NB4 (cell line): ENCODE measurements around the gene PLEKHM2.

Source experiments
- DNase-seq: peaks from one replicate; pipeline ENCODE4 v3.0.0; 2010; ENCODE audit warnings: low read depth
- H3K4me3 ChIP-seq: one replicate; pipeline ENCODE4 v1.5.1; 2011; ENCODE audit warnings: mild to moderate bottlenecking, low read depth, low read length, moderate library complexity
- MYC ChIP-seq: IDR thresholded peaks from 2 replicates; pipeline ENCODE4 v1.6.1; 2011; ENCODE audit warnings: low read depth, low read length
- POLR2A ChIP-seq: IDR thresholded peaks from 2 replicates; pipeline ENCODE4 v1.6.1; 2011; ENCODE audit warnings: mild to moderate bottlenecking; ENCODE audit not compliant: insufficient read length; ENCODE audit errors: extremely low read depth
- TF ChIP-seq, protein P1 (sequence below): IDR thresholded peaks from one replicate; pipeline ENCODE4 v1.5.1; 2012; ENCODE audit warnings: low read depth, low read length
- TF ChIP-seq, protein P2 (sequence below): IDR thresholded peaks from 2 replicates; pipeline ENCODE4 v1.6.1; 2011; ENCODE audit warnings: low read depth, low read length

Gene PLEKHM2

GRCh38 chr1:15660151-15660550, 24.0 kb upstream of the PLEKHM2 start:
- H3K4me3 ChIP-seq = no peak overlapping the region
- DNase-seq = no peak
- no peak for TF ChIP-seq MYC
- no peak for TF ChIP-seq POLR2A
- TF ChIP-seq, protein P1, sequence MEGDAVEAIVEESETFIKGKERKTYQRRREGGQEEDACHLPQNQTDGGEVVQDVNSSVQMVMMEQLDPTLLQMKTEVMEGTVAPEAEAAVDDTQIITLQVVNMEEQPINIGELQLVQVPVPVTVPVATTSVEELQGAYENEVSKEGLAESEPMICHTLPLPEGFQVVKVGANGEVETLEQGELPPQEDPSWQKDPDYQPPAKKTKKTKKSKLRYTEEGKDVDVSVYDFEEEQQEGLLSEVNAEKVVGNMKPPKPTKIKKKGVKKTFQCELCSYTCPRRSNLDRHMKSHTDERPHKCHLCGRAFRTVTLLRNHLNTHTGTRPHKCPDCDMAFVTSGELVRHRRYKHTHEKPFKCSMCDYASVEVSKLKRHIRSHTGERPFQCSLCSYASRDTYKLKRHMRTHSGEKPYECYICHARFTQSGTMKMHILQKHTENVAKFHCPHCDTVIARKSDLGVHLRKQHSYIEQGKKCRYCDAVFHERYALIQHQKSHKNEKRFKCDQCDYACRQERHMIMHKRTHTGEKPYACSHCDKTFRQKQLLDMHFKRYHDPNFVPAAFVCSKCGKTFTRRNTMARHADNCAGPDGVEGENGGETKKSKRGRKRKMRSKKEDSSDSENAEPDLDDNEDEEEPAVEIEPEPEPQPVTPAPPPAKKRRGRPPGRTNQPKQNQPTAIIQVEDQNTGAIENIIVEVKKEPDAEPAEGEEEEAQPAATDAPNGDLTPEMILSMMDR = no peak
- TF ChIP-seq, protein P2, sequence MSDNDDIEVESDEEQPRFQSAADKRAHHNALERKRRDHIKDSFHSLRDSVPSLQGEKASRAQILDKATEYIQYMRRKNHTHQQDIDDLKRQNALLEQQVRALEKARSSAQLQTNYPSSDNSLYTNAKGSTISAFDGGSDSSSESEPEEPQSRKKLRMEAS = no peak

- no peak for TF ChIP-seq POLR2A
- no peak for TF ChIP-seq MYC
- TF ChIP-seq, protein P1 = no peak
- TF ChIP-seq, protein P2 = no peak
- DNase-seq = no peak
- H3K4me3 ChIP-seq = no peak overlapping the region
These were observed 21.6 kb upstream of the PLEKHM2 start for GRCh38 chr1:15662477-15662876.

- no peak for DNase-seq
- no peak overlapping the region for H3K4me3 ChIP-seq
- no peak for TF ChIP-seq MYC
These were observed 20.2 kb upstream of the PLEKHM2 start for GRCh38 chr1:15663925-15664324.

DNA sequence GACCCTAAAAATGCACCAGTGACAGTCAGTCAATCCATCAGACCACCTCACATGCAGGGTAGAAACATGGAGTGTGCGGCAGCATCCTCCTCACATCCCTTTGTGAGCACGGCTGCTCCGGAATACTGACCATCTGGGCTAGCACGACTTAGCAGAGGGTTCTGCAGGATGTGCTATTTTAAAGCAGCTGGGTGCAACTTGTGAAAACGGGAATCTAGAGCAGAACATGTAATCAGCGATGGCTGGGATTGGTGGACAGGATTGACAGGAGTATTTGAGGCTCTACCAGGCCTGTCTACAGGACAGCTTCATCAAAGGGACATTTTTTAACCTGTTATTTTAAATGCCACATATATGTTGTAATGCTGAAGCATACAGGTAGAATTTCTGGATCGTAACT, 16.8 kb upstream of the PLEKHM2 start:
- no peak overlapping the region for H3K4me3 ChIP-seq
- no peak for TF ChIP-seq POLR2A
- TF ChIP-seq, protein P2 = no peak
- no peak for TF ChIP-seq MYC
- TF ChIP-seq, protein P1 = no peak
- no peak for DNase-seq

GRCh38 chr1:15668089-15668754, 15.9 kb upstream of the PLEKHM2 start:
- DNase-seq = no peak
- no peak overlapping the region for H3K4me3 ChIP-seq
- TF ChIP-seq, protein P1 = no peak
- TF ChIP-seq, protein P2 = no peak
- TF ChIP-seq MYC (no peak), POLR2A (no peak)

- DNase-seq = no peak
- TF ChIP-seq, protein P1 = no peak
- TF ChIP-seq MYC = no peak
- no peak for TF ChIP-seq POLR2A
- TF ChIP-seq, protein P2 = no peak
- no peak overlapping the region for H3K4me3 ChIP-seq
These were observed 15.0 kb upstream of the PLEKHM2 start for GRCh38 chr1:15669074-15669473.
